ENCODE data around the gene TSPAN31. TPM values are rescaled to one million over a fixed set of nuclear protein-coding genes. Genes with fewer than 3 reads are reported as not detected.

TSPAN31 gene
- polyA plus RNA-seq, 1 donor (not counting 4 experiments of a cell fraction or from before 2014, with no cell fraction given) = 47.7 TPM

GRCh38 chr12:57767305-57767698 is 22.5 kb downstream of the TSPAN31 start:
- H3K27me3 ChIP-seq (ENCODE audit: control insufficient read depth, extremely low read depth, insufficient read depth, low read length) = no peaks in the 10 kb centered on the region
- dilution Hi-C loops (cut with MboI; ENCODE audit: extremely low pct_ligation_motif_present, low sequenced_read_pairs) = no loop called here
- peak overlapping the region; percentile 80 for H3K9ac ChIP-seq (ENCODE audit: control insufficient read depth, extremely low read depth, insufficient read depth, low read length)
- no peak for FAIRE-seq
- H3K79me2 ChIP-seq (ENCODE audit: control insufficient read depth, insufficient read depth, low read length) = peaks cover 88% of the 10 kb centered on the region
- H4K20me1 ChIP-seq (ENCODE audit: control insufficient read depth, extremely low read depth, insufficient read depth, low read length) = no peaks in the 10 kb centered on the region
- H3K4me1 ChIP-seq (ENCODE audit: control insufficient read depth, extremely low read depth, insufficient read depth, low read length) = peaks cover 42% of the 10 kb centered on the region
- H3K4me3 ChIP-seq (ENCODE audit: control insufficient read depth in 2 of 3, extremely low read depth in 1 of 3, insufficient read depth in 2 of 3, low read depth in 1 of 3, low read length in 3 of 3) = peak overlapping the region; percentile 69 to 97 (median 89)
- DNase-seq (ENCODE audit: low read depth, low spot score) = no peak
- H3K36me3 ChIP-seq (ENCODE audit: control insufficient read depth in 2 of 2, extremely low read depth in 1 of 2, insufficient read depth in 2 of 2, low read length in 2 of 2) = peaks cover 21 to 40% of the 10 kb centered on the region in 2 experiments
- no peaks in the 10 kb centered on the region for H3K9me1 ChIP-seq (ENCODE audit: control insufficient read depth, extremely low read depth, insufficient read depth, low read length)
- H3K9me3 ChIP-seq (ENCODE audit: control insufficient read depth, low read depth, low read length) = no peaks in the 10 kb centered on the region
- TF ChIP-seq CTCF (optimal IDR thresholded peaks at IDR 0.05 in 1 of 3, IDR thresholded peaks at IDR 0.05 in 1 of 3, conservative IDR thresholded peaks at IDR 0.05 in 1 of 3; ENCODE audit: extremely low read depth in 1 of 3, insufficient read depth in 2 of 3, low read length in 3 of 3) (no peak), EZH2 (IDR thresholded peaks at IDR 0.05; ENCODE audit: low read length) (no peak)
- peak overlapping the region; percentile 74 for H3K4me2 ChIP-seq (ENCODE audit: control insufficient read depth, extremely low read depth, insufficient read depth, low read depth, low read length)
- peak overlapping the region; percentile 67 for H3K27ac ChIP-seq (ENCODE audit: control insufficient read depth, insufficient read depth, low read length)
- no peak overlapping the region for H2AFZ ChIP-seq (ENCODE audit: control insufficient read depth, low read length)

- H3K27ac ChIP-seq (ENCODE audit: control insufficient read depth, insufficient read depth, low read length) = no peak overlapping the region
- DNase-seq (ENCODE audit: low read depth, low spot score) (no peak), FAIRE-seq (no peak)
- H4K20me1 ChIP-seq (ENCODE audit: control insufficient read depth, extremely low read depth, insufficient read depth, low read length) = no peaks in the 10 kb centered on the region
- dilution Hi-C loops (cut with MboI; ENCODE audit: extremely low pct_ligation_motif_present, low sequenced_read_pairs) = no loop called here
- H3K9ac ChIP-seq (ENCODE audit: control insufficient read depth, extremely low read depth, insufficient read depth, low read length) = no peak overlapping the region
- H2AFZ ChIP-seq (ENCODE audit: control insufficient read depth, low read length) = no peak overlapping the region
- H3K9me1 ChIP-seq (ENCODE audit: control insufficient read depth, extremely low read depth, insufficient read depth, low read length) = no peaks in the 10 kb centered on the region
- H3K79me2 ChIP-seq (ENCODE audit: control insufficient read depth, insufficient read depth, low read length) = peaks cover 84% of the 10 kb centered on the region
- peaks cover 38% of the 10 kb centered on the region for H3K4me1 ChIP-seq (ENCODE audit: control insufficient read depth, extremely low read depth, insufficient read depth, low read length)
- no peaks in the 10 kb centered on the region for H3K27me3 ChIP-seq (ENCODE audit: control insufficient read depth, extremely low read depth, insufficient read depth, low read length)
- TF ChIP-seq CTCF (optimal IDR thresholded peaks at IDR 0.05 in 1 of 3, IDR thresholded peaks at IDR 0.05 in 1 of 3, conservative IDR thresholded peaks at IDR 0.05 in 1 of 3; ENCODE audit: extremely low read depth in 1 of 3, insufficient read depth in 2 of 3, low read length in 3 of 3) = no peak
- TF ChIP-seq EZH2 (IDR thresholded peaks at IDR 0.05; ENCODE audit: low read length) = no peak
- peaks cover 18 to 34% of the 10 kb centered on the region in 2 experiments for H3K36me3 ChIP-seq (ENCODE audit: control insufficient read depth in 2 of 2, extremely low read depth in 1 of 2, insufficient read depth in 2 of 2, low read length in 2 of 2)
- no peak overlapping the region for H3K4me3 ChIP-seq (ENCODE audit: control insufficient read depth in 2 of 3, extremely low read depth in 1 of 3, insufficient read depth in 2 of 3, low read depth in 1 of 3, low read length in 3 of 3)
- no peaks in the 10 kb centered on the region for H3K9me3 ChIP-seq (ENCODE audit: control insufficient read depth, low read depth, low read length)
- peak overlapping the region; percentile 74 for H3K4me2 ChIP-seq (ENCODE audit: control insufficient read depth, extremely low read depth, insufficient read depth, low read depth, low read length)
Observed at GRCh38 chr12:57767876-57768275, 23.0 kb downstream of the TSPAN31 start.

All from keratinocyte (primary cell).